Posterior cingulate gyrus (tissue), 11 donors: Measurements from ENCODE around the gene TEX26.

ENCODE experiments used
- DNase-seq, 10 donors: peaks; one replicate each; pipeline versions ENCODE4 v3.0.0 to v3.0.0-alpha.2; 2020 to 2021; ENCODE audit warnings: mixed read lengths in 3 of 10
- intact Hi-C: fragments of 100-400 bp; cut with DNase I; formaldehyde crosslinking; loops from one replicate; pipeline ENCODE4 v1.15.1; 2023

Gene TEX26

DNA sequence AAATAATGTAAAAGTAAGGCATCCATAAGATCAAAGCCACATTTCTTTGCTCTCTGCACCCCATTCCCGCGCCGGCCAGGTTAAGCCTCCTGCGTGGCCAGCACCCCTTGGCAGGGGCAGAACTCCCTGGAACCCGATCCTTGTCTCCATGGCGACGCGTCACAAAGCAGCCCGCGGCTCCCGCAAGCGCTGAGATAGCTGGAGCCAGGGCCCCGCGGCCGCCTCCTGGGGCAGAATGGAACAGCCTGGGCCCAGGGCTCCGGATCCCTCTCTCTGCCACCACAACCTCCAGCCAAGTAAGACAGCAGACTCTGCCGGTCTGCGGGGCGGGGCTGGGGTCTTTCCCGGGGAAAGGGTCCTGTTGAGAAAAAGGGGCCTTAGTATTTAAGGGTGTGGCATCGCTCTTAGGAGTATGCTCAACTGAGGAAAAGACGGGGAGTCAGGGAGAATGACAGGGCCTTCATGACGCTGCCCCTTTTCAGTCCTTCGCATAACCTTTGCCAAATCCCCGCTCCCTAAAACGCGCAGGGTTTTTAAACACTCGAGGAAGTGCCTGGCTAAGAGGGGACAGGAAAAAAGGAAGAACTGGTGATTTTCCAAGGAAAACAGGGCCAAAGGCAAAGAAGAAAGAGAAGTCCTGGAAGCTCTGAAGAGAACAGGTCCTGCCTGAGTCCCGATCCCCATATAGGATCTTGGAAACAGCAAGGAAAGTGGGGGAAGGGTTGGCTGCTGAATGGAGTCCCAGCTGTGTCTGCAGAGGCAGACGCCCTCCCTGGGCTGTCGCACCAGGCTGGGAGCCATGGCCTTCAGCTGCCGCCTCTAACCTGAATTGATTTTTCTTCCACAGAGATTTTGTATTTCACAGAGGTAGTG is at the start of gene TEX26:
Gene TEX26 (plus strand): TSS at position 176 of the 873 bp plus-strand sequence. CDS start 60 bp downstream, at position 236.
- intact Hi-C loops, result no loop called here
- DNase-seq, result peak in 5 of 10 donors; percentile 8 to 89 (median 22)

DNA sequence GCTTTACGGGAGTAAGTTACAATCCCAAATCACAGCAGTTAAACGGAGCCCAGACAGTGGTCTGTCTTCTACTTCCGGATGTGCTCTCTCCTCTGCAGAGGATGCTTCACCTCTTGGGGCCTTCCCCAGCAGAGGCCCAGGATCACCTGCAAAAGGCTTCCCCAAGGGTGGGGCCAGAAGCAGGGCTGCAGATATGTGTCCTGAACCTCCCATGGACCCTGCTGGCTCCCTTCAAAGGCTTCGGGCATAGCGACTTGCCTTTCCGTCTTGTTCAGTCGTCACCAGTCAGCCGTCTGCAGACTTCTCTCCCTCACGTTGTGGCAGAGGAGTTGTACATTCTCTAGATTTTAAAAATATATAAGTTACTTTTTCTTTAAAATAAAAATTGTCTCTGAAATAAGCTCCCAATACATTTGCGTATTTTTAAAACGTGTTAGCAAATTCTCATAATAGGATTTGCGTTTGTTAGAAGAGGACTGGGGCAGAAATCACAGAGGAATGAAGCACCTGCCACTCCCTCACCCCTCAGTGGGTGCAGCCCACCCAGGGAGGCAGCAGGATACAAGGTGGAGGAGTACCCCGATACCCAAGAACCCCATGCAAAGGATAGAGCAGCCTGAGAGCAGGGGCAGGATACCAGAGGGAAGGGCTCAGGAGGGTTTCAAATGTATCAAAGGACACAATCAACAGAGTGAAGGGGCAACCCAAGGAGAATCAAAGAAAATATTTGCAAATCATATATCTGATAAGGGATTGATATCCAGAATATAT is 49.3 kb upstream of the TEX26 start:
- intact Hi-C loops, result no loop called here
- DNase-seq, result no peak

DNA sequence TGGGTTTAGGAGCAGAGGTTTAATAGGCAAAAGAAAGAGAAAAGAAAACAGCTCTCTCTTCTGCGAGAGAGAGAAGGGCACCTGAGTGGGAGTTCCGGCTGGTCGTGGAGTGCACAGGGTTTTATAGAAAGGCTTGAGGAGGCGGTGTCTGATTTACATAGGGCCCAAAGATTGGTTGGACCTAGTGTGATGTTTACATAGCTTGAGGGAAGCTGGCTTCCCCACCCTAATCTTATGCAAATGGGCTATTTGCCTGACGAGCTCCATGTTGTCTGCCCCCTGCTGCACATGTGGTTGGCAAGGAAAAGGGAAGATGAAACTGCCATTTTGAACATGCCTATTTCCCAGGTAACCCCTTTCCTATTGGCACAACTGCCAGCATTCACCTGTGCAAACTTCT is 47.9 kb upstream of the TEX26 start:
- no peak for DNase-seq
- intact Hi-C loops, result no loop called here

DNA sequence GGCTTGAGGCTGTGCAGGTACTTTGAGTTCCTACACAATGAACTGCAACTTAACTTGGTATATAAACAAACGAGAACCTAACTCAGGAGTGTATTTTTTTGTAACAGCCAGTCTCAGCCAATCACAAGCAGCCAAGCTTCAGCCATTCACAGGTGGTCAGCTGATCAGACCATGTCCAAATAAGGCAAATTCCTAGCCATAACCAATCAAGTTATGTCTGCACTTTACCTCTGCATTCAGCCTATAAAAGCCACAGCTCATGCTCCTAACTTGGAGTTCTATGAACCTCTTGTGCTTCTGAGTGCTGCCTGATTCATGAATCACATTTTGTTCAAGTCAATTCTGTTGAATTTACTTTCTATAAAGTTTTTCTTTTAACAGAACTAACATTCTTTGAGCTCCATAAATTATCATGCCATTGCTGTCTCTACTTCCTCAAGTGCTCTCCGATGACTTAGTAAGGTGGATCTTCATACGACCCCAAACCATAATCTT is 43.2 kb upstream of the TEX26 start:
- DNase-seq, result no peak
- intact Hi-C loops, result no loop called here

DNA sequence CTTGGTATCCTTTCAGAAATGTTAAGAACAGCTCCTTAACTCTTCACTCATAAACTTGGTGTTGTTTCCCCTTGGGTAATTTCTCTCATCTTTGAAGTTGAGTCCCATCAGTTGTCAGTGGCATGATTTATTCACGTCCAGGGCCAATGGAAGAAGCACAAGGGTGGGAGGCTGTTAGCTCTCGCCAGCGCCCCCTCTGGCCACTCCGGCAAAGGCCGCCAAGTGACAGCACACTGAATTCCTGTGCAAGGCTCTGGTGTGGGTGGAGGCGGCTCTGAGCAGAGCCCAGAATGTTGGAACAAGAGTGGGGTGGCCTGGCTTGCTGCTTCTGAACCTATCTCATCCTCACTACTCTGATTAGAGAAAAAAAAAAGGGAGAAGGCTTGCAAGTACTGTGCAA is 39.5 kb upstream of the TEX26 start:
- intact Hi-C loops, result no loop called here
- peak in 3 of 10 donors; percentile 53 to 89 (median 82) for DNase-seq

DNA sequence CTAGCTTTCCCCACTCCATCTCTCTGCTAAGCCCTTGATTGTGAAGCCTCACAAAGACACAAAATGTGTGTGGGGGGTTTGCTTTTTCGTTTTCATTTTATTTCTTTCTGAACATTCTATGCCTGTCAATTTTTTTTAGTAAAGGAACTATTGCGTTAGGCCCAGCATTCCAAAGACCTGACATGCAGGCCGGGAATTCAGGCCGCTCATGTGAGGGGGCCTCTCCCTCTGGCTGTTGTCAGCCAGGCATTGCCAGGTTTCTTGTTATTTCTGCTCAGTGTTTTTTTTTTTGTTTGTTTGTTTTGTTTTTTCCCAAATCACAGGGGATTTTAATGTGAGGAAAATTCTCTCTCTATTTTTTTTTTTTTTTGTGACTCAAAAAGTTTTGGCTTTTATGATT is 36.7 kb upstream of the TEX26 start:
- intact Hi-C loops, result no loop called here

DNA sequence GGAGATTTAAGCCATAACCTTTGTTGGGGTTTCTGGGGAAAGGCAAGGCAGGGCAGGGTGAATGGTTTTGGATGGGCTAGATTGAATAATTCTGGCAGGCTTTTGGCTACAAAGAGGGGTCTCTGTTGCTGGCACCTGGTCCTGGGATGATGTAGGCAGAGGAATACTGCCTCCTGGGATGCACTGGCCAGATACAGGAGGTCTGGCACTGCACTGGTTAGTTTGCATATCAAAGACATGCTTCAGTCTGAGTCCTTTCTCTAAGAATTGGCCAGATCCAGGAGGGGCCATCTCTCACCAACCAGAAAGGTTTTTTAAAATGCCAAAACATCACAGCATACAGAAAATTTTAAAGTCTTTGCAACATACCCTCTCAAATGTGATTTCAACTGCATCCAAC is 34.4 kb upstream of the TEX26 start:
- intact Hi-C loops, result no loop called here
- no peak for DNase-seq

More for the DNA sequence above, 36.7 kb upstream of the TEX26 start:
- DNase-seq, result no peak

DNA sequence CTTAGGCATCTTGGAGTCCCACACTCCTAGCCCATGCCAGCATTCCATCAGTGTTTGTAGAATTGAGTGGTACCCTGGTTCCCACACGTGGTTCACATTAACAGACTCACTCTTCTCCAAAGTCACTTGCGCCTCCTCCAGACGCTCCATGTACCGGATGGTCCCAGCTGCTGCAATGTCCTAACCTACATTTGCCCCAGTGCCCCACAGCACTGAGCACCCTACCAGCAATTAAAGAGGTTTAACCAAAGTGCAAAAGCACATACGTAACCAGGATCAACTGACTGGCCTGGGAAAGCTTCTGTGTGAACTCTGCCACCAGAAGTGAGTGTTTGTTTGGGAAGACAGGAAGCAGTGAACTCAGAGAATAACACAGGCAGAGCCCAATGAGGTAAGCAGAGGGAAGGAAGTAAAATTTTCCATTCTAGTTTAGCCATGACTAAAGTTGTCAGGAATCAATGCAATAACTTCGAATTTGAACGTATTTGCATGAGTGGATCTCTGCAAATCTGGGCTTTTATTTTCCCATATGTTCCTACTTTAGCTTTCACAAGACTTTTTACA is 33.7 kb upstream of the TEX26 start:
- no peak for DNase-seq

DNA sequence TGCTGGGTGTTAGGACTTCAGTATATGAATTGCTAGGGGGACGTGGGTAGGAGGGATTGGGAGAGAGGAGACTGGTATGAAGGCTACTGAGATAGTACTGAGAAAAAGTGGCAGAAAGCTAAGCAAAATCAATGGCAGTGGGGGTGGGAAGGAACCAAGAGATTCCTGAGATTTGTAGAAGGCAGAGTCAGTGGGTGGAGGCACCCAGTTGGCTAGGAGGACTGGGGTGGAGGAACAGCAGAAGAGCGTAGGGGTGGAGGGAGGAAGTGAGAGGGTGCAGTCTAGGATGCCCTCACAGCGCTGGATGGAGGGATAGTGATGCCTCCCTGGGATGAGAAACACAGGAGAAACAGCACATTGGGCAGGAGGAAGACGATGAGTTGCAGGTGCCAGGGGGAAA is 32.0 kb upstream of the TEX26 start:
- intact Hi-C loops, result no loop called here
- no peak for DNase-seq

More for the DNA sequence above, 33.7 kb upstream of the TEX26 start:
- intact Hi-C loops, result no loop called here

DNA sequence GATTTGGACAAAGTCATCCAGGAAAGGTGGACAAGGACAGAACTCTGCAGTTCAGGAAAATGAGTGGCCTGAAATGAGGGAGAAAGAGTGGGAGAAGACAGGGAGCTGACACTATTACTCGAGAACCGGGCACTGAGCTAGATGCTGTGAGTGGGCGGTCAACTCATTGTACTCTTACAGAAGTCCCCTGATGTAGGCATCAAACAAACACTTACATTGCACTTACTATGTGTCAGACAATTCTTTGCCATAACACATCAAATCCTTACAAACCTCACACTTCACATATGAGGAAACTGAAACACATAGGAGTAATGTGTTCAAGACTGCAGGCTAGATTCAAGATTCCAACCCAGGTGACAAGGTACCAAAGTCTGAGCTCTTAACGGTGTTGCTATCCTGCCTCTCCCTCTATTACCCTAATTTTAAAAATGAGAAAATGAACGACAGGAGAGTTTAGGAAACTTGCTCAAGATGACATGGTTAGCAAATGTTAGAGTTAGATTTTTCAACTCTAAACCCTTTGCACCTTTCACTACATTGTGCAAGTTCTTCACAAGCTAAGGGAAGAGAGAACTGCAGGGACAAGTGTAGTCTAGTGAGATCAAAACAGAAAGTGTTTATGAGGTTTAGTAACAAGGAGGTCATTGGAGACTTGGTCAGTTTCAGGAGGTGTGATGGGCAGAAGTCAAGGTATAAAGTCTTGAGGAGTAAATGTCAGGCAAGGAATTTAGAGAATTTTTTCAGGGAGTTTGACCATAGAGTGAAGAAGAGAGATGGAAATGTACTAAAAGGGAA is 31.3 kb upstream of the TEX26 start:
- intact Hi-C loops, result no loop called here
- DNase-seq, result no peak

DNA sequence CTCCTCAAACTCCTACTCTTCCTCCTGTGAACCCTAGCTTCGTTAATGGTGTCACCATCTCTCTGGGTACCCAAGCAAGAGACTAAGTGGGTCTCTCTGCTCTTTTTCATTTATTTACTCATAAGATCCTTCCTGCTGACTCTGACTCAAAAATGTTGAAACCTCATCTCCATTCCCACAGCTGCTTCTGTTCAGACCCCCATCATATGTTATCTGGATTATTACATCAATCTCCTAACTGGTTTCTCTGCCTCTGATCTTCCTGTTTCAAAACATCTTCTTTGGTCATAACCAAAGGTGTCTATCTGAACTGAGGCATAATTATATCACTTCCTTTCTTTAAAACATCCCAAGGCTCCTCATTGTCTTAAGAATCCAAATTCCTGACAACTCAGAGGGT is 28.4 kb upstream of the TEX26 start:
- intact Hi-C loops, result no loop called here
- no peak for DNase-seq

DNA sequence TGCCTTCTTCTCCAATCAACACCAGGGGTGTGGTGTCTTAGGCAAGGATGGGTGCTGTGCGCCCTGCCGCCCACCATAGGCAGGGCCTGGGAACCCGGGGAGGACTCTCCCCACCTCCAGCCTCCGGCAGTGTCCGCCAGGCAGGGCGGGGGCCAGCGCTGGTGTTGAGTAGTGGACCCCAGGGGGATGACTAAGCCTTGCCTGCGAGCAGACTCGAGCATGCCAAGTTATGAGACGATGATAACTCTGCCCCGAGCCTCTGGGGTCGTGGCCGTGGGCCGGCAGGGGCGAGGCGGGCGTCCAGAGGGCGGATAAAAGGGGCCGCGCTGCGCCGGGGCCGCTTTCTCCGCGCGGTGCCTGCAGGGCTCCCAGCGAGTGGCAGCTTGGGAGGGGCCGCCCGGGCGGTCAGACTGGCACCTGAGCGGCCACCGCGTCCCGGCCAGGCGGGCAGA is 26.5 kb upstream of the TEX26 start, which contains the start of gene MEDAG:
Gene MEDAG (plus strand): TSS at position 340 of the 452 bp plus-strand sequence. CDS start 245 bp downstream, outside the sequence.
- DNase-seq, result no peak
- intact Hi-C loops, result no loop called here

DNA sequence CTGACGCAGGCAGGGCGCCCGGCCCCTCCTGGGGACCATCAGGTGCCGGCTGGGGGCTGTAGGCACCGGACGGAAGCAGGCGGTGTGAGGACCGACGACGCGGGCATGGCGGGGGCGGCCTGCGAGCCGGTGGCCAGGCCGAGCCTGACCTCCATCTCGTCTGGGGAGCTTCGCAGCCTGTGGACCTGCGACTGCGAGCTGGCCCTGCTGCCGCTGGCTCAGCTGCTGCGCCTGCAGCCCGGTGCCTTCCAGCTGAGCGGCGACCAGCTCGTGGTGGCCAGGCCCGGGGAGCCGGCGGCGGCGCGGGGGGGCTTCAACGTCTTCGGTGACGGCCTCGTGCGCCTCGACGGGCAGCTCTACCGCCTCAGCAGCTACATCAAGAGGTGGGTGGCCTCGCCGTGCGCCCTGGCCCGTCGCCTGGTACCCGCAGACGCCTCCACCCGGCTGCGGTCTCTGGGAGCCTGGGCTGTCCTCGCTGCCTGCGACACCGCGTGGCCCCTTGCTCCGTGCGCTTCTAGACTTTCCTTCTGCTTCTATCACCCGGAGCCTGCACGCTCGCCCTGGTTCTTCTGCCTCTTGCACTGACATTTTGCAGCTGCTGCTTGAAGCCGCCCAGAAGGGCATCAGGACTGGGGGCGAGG is 25.9 kb upstream of the TEX26 start:
- DNase-seq, result peak in 2 of 10 donors; percentile 81 to 85
- intact Hi-C loops, result no loop called here

DNA sequence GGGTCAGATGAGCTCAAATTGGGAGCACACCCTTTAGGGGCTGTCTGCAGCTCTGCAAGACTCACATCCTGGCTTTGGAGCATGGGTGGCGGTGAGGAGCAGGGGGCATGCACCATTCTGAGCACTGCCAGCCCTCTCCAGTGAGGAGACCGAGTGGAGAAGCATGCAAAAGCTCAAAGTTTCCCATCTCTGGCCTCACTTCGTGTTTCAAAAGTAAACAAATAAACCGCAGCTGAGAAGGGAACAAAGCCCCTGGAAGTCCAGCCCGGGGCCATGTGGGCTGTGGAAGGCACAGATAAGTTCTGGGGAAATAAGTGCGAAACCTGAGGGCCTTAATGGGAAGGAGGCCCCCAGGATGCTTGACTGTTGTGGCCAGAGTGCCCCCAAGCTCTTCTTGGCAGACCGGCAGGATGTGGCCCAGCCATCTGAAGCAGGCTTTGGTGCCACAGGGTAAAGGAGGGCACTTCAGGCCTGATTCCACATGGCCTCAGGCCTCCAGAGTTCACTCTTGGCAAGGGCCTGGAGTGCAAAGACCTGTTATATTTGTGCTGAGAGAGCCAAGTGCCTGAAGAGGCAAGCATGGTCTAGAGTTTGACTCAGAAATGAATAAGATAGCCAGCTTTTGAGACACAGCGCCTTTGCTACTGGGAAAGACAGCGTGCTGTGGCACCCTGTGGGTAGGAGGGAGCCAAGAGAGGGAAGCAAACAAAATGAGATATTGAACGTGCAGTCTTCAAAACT is 25.2 kb upstream of the TEX26 start:
- intact Hi-C loops, result no loop called here
- peak in 1 of 10 donors; percentile 17 for DNase-seq

DNA sequence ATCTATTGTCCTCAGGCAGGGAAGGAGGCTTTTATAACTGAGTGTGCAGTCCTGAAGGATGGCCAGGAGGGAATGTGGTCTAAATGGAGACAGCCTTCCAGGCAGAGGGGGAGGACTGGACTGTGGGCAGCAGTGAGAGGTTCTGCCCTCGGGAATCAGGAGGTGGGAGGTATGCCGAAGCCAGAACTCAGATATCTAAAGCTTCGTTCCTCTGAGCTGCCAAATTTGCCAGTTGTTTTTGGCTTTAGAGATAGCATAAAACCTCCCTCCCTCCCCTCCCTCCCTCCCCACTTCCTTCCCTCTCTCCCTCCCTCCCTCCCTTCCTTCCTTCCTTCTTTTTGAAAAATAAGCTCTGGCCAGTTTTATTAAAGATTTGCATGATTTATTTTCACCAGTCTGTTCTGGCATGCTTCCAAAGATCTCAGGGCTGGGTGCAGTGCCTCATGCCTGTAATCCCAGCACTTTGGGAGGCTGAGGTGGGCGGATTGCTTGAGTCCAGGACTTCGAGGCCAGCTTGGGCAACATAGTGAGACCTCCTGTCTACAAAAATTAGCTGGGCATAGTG is 24.0 kb upstream of the TEX26 start:
- intact Hi-C loops, result no loop called here
- DNase-seq, result no peak

DNA sequence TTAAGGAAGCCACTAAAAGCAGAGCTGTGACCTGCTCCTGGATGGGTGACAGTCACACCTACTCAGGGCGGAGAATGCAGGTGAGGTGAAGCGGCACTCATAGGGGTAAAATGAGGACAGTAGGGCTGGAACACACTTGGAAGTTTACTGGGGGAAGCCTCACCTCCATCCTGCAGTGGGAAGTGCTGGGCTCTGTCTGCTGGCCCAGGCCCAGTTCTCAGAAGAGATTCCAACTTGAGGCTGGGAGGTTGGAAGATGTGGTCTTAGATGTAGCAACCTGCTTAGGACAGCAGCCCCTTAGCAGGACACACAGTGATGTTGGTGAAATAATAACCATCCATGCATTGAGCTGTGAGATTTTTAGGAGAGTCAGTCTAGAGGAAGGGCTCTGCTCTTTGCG is 21.8 kb upstream of the TEX26 start:
- intact Hi-C loops, result no loop called here
- no peak for DNase-seq

DNA sequence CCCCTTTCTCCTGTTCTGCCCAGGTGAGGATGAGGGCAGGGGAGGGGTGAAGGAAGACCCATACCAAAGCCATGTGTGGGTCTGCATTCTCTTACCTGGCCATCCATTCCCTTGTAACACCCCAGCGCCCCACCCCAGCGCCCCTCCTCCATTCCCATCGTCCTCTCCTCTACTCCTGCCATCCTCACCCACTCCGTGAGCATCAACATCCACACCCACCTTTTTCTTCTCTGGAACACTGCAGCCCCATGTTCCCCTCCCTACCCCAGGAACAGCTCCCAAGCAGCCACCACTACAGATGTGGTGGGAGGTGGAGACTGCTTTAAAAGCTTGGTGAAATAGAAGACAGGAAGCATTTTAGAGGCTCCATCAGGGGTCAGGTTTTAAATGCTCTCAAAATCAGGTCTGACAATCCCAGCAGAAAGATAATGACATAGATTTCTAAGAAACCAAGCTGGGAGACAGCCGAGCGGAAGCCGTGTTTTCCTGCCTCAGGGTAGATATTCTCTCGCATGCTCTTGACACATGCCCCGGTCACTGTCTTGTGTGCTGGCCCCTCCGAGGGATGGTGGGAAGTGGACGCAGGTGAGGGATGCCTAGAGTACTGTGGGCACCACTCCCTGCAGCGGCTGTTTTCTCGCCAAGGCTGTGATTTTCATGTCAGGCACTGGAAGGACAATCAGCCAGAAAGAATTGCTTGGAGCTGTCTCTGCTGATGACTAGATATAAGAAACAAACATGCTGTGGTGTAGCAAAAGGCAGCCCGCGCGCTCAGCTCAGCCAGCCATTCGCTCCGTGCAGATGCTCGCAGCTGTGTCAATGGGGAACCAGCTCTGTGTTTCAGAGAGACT is 16.5 kb upstream of the TEX26 start:
- peak in 2 of 10 donors; percentile 43 to 90 for DNase-seq

DNA sequence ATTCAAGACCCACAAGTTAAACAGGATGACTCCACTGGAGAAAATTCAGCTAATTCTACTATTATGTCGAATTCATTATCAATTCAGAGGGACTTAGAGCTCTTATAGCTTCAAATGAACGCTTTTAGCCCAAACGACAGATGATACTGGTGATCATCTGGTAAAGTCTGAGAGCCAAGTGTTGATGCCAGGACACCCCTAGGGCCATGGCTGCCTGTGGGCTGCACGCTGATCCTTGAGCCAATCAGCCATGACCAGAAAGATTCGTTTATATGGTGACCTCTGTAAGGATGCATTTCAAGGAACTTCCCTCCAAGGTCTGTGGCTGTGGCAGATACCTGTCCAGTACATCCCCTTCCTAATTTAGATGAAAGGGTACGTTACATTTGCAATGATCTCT is 15.5 kb upstream of the TEX26 start:
- DNase-seq, result no peak

More for the DNA sequence above, 16.5 kb upstream of the TEX26 start:
- intact Hi-C loops, result no loop called here

More for the DNA sequence above, 15.5 kb upstream of the TEX26 start:
- intact Hi-C loops, result no loop called here
